22Rv1 (cell line): ENCODE data around the gene EDN2.

Source experiments
- ZFX ChIP-seq: fragments of 450-650 bp; IDR thresholded peaks from 2 replicates; pipeline ENCODE4 v1.6.1; 2017; ENCODE audit warnings: antibody characterized with exemption, borderline replicate concordance
- TF ChIP-seq, protein P1 (sequence below): fragments of 450-650 bp; IDR thresholded peaks from 2 replicates; pipeline ENCODE4 v1.5.1; 2017; ENCODE audit warnings: mild to moderate bottlenecking

DNA sequence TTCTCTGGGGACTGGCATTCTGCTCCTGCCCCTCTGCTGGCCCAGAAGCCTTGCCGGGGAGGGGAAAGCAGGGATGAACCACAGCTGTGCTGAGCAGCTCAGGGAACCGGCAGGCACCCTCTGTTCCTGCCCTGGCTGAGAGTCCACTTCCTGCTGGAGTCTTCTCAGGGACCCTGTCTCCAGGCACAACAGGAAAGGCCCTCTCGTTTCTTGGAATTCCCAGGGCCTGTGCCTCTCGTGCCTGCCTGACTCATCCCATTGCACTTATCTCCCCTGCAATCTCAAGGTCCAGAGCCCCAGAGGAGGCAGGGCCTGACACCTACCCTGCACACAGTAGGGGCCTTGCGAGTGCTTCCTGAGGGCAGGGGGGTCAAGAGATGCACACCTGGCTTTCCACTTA lies 1.1 kb upstream of the EDN2 start:
- TF ChIP-seq, protein P1, sequence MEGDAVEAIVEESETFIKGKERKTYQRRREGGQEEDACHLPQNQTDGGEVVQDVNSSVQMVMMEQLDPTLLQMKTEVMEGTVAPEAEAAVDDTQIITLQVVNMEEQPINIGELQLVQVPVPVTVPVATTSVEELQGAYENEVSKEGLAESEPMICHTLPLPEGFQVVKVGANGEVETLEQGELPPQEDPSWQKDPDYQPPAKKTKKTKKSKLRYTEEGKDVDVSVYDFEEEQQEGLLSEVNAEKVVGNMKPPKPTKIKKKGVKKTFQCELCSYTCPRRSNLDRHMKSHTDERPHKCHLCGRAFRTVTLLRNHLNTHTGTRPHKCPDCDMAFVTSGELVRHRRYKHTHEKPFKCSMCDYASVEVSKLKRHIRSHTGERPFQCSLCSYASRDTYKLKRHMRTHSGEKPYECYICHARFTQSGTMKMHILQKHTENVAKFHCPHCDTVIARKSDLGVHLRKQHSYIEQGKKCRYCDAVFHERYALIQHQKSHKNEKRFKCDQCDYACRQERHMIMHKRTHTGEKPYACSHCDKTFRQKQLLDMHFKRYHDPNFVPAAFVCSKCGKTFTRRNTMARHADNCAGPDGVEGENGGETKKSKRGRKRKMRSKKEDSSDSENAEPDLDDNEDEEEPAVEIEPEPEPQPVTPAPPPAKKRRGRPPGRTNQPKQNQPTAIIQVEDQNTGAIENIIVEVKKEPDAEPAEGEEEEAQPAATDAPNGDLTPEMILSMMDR: no peak
- no peak for TF ChIP-seq ZFX
